GM12878 (cell line): ENCODE data around the gene KLHL15.
"Not testable (repeated sequence)": the region's sequence is repeated elsewhere in the genome, so short reads cannot be mapped to it uniquely, and the experiment has no call there.

ENCODE experiments used
- CEBPZ ChIP-seq: fragments of 150-350 bp; IDR thresholded peaks from 2 replicates; pipeline ENCODE4 v1.6.1; 2016; ENCODE audit warnings: low read depth, low read length
- CTCF ChIP-seq, 3 experiments: IDR thresholded peaks in 2 of 3; conservative IDR thresholded peaks in 1 of 3; 2 replicates each; pipeline ENCODE4 v1.5.1; 2011; ENCODE audit warnings: low read depth in 3 of 3, low read length in 3 of 3, mild to moderate bottlenecking in 3 of 3, control low read depth in 2 of 3, moderate library complexity in 2 of 3, inconsistent platforms in 1 of 3, mixed read lengths in 1 of 3; ENCODE audit not compliant: control insufficient read depth in 2 of 3, insufficient read depth in 1 of 3; ENCODE audit errors: extremely low read depth in 1 of 3
- FOS ChIP-seq: IDR thresholded peaks from 3 replicates; pipeline ENCODE4 v1.6.1; 2011; ENCODE audit warnings: borderline replicate concordance; ENCODE audit not compliant: insufficient read length; ENCODE audit errors: extremely low read depth
- IKZF2 ChIP-seq, 2 experiments: fragments of 450-650 bp; IDR thresholded peaks; 2 replicates each; pipeline ENCODE4 v1.6.1; 2017; ENCODE audit warnings: mild to moderate bottlenecking in 2 of 2, moderate library complexity in 2 of 2
- NRF1 ChIP-seq: conservative IDR thresholded peaks from 2 replicates; pipeline ENCODE4 v1.6.1; 2011; ENCODE audit warnings: mild to moderate bottlenecking, low read depth, low read length, improper control_type of control experiment
- PAX5 ChIP-seq: IDR thresholded peaks from 2 replicates; pipeline ENCODE4 v1.6.1; 2011; ENCODE audit warnings: low read depth, low read length, borderline replicate concordance
- POLR2A ChIP-seq: IDR thresholded peaks from 2 replicates; pipeline ENCODE4 v1.6.1; 2011; ENCODE audit warnings: low read depth, mild to moderate bottlenecking, low read length
- RAD21 ChIP-seq: IDR thresholded peaks from 2 replicates; pipeline ENCODE4 v1.6.1; 2011; ENCODE audit warnings: mild to moderate bottlenecking, low read depth, low read length, moderate library complexity; ENCODE audit not compliant: insufficient read depth
- SREBF2 ChIP-seq: IDR thresholded peaks from 2 replicates; pipeline ENCODE4 v1.6.1; 2012; ENCODE audit warnings: mild to moderate bottlenecking, low read length
- STAT3 ChIP-seq: IDR thresholded peaks from 2 replicates; pipeline ENCODE4 v1.6.1; 2011; ENCODE audit warnings: low read depth, low read length, improper control_type of control experiment
- SUZ12 ChIP-seq: fragments of 200-600 bp; sonication (generic); IDR thresholded peaks from one replicate; pipeline ENCODE4 v1.6.1; 2018; ENCODE audit warnings: antibody characterized with exemption, mild to moderate bottlenecking; ENCODE audit not compliant: unreplicated experiment
- TBL1XR1 ChIP-seq: IDR thresholded peaks from 2 replicates; pipeline ENCODE4 v1.6.1; 2012; ENCODE audit warnings: low read depth, low read length, improper control_type of control experiment
- TF ChIP-seq, protein P1 (sequence below): IDR thresholded peaks from 2 replicates; pipeline ENCODE4 v1.6.1; 2012; ENCODE audit warnings: low read length, inconsistent platforms

DNA sequence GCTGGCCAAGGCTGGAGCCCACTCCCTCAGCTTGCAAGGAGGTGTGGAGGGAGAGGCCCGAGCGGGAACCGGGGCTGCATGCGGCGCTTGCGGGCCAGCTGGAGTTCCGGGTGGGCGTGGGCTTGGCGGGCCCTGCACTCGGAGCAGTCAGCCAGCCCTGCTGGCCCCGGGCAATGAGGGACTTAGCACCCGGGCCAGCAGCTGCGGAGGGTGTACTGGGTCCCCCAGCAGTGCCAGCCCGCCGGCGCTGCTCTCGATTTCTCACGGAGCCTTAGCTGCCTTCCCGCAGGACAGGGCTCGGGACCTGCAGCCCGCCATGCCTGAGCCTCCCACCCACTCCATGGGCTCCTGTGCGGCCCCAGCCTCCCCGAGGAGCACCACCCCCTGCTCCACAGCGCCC is 22.7 kb upstream of the KLHL15 start:
- not testable (repeated sequence) for TF ChIP-seq CTCF (IDR thresholded peaks at IDR 0.05 in 2 of 3, conservative IDR thresholded peaks at IDR 0.05 in 1 of 3; ENCODE audit: control insufficient read depth in 2 of 3, extremely low read depth in 1 of 3, insufficient read depth in 1 of 3, low read depth in 3 of 3, low read length in 3 of 3); TBL1XR1; RAD21; SREBF2; IKZF2 (IDR thresholded peaks at IDR 0.05); PAX5; STAT3; CEBPZ; NRF1; POLR2A; FOS; SUZ12
- TF ChIP-seq, protein P1, sequence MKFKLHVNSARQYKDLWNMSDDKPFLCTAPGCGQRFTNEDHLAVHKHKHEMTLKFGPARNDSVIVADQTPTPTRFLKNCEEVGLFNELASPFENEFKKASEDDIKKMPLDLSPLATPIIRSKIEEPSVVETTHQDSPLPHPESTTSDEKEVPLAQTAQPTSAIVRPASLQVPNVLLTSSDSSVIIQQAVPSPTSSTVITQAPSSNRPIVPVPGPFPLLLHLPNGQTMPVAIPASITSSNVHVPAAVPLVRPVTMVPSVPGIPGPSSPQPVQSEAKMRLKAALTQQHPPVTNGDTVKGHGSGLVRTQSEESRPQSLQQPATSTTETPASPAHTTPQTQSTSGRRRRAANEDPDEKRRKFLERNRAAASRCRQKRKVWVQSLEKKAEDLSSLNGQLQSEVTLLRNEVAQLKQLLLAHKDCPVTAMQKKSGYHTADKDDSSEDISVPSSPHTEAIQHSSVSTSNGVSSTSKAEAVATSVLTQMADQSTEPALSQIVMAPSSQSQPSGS: not testable (repeated sequence)
